ENCODE measurements around the gene CREB3L1.
A peak's percentile ranks its signal among the peaks of the same experiment; 100 is the strongest.

CREB3L1 gene

GRCh38 chr11:46359953-46360352 is 82.5 kb downstream of the CREB3L1 start:
- H3K27me3 ChIP-seq (ENCODE audit: low read length), result no peaks in the 10 kb centered on the region
- no peaks in the 10 kb centered on the region for H3K36me3 ChIP-seq (ENCODE audit: low read length)
- H3K9me3 ChIP-seq (ENCODE audit: insufficient read depth, low read length), result no peaks in the 10 kb centered on the region
- H2AFZ ChIP-seq (ENCODE audit: low read depth, low read length, severe bottlenecking), result no peak overlapping the region
- no peak overlapping the region for H3K27ac ChIP-seq (ENCODE audit: low read depth, low read length)
- no peak overlapping the region for H3K4me2 ChIP-seq (ENCODE audit: low read depth, low read length, poor library complexity, severe bottlenecking)
- H3K79me2 ChIP-seq (ENCODE audit: insufficient read depth, low read length), result peaks cover 10% of the 10 kb centered on the region; the same call in 1 of the 2 replicates
- no peak overlapping the region for H3K9ac ChIP-seq (ENCODE audit: low read length)
- TF ChIP-seq CTCF (IDR thresholded peaks at IDR 0.05; ENCODE audit: insufficient read depth, low read length, poor library complexity, severe bottlenecking), result no peak
- no peak for TF ChIP-seq EZH2phosphoT487 (conservative IDR thresholded peaks at IDR 0.05; ENCODE audit: low read length)
- no peak overlapping the region for H3K4me3 ChIP-seq (ENCODE audit: insufficient read depth, low read length, poor library complexity, severe bottlenecking)
- no peaks in the 10 kb centered on the region for H3K9me2 ChIP-seq (replicated peaks; ENCODE audit: insufficient read depth, low read length)
- no peaks in the 10 kb centered on the region for H4K20me1 ChIP-seq (ENCODE audit: low read depth, low read length)
- H3F3A ChIP-seq (ENCODE audit: insufficient read depth), result no peaks in the 10 kb centered on the region

- H3F3A ChIP-seq (ENCODE audit: insufficient read depth), result no peaks in the 10 kb centered on the region
- no peak overlapping the region for H3K27ac ChIP-seq (ENCODE audit: low read depth, low read length)
- H3K27me3 ChIP-seq (ENCODE audit: low read length), result no peaks in the 10 kb centered on the region
- H3K9ac ChIP-seq (ENCODE audit: low read length), result 0 out of 2 replicates have a peak overlapping the region, but pooled peaks have one; percentile 2
- H3K36me3 ChIP-seq (ENCODE audit: low read length), result no peaks in the 10 kb centered on the region
- no peaks in the 10 kb centered on the region for H4K20me1 ChIP-seq (ENCODE audit: low read depth, low read length)
- peaks cover 10% of the 10 kb centered on the region; the same call in 1 of the 2 replicates for H3K79me2 ChIP-seq (ENCODE audit: insufficient read depth, low read length)
- TF ChIP-seq CTCF (IDR thresholded peaks at IDR 0.05; ENCODE audit: insufficient read depth, low read length, poor library complexity, severe bottlenecking) (no peak), EZH2phosphoT487 (conservative IDR thresholded peaks at IDR 0.05; ENCODE audit: low read length) (no peak)
- no peaks in the 10 kb centered on the region for H3K9me3 ChIP-seq (ENCODE audit: insufficient read depth, low read length)
- H2AFZ ChIP-seq (ENCODE audit: low read depth, low read length, severe bottlenecking), result no peak overlapping the region
- no peaks in the 10 kb centered on the region for H3K9me2 ChIP-seq (replicated peaks; ENCODE audit: insufficient read depth, low read length)
- no peak overlapping the region for H3K4me3 ChIP-seq (ENCODE audit: insufficient read depth, low read length, poor library complexity, severe bottlenecking)
- H3K4me2 ChIP-seq (ENCODE audit: low read depth, low read length, poor library complexity, severe bottlenecking), result no peak overlapping the region
Measured at GRCh38 chr11:46360878-46361277, 83.4 kb downstream of the CREB3L1 start.

- no peaks in the 10 kb centered on the region for H3F3A ChIP-seq (ENCODE audit: insufficient read depth)
- H3K27me3 ChIP-seq (ENCODE audit: low read length), result no peaks in the 10 kb centered on the region
- H3K79me2 ChIP-seq (ENCODE audit: insufficient read depth, low read length), result peaks cover 10% of the 10 kb centered on the region; the same call in 1 of the 2 replicates
- H3K27ac ChIP-seq (ENCODE audit: low read depth, low read length), result no peak overlapping the region
- H3K36me3 ChIP-seq (ENCODE audit: low read length), result no peaks in the 10 kb centered on the region
- TF ChIP-seq CTCF (IDR thresholded peaks at IDR 0.05; ENCODE audit: insufficient read depth, low read length, poor library complexity, severe bottlenecking), result no peak
- TF ChIP-seq EZH2phosphoT487 (conservative IDR thresholded peaks at IDR 0.05; ENCODE audit: low read length), result no peak
- H4K20me1 ChIP-seq (ENCODE audit: low read depth, low read length), result no peaks in the 10 kb centered on the region
- no peaks in the 10 kb centered on the region for H3K9me3 ChIP-seq (ENCODE audit: insufficient read depth, low read length)
- no peaks in the 10 kb centered on the region for H3K9me2 ChIP-seq (replicated peaks; ENCODE audit: insufficient read depth, low read length)
- no peak overlapping the region for H3K4me2 ChIP-seq (ENCODE audit: low read depth, low read length, poor library complexity, severe bottlenecking)
- H2AFZ ChIP-seq (ENCODE audit: low read depth, low read length, severe bottlenecking), result no peak overlapping the region
- H3K4me3 ChIP-seq (ENCODE audit: insufficient read depth, low read length, poor library complexity, severe bottlenecking), result no peak overlapping the region
- 0 out of 2 replicates have a peak overlapping the region, but pooled peaks have one; percentile 2 for H3K9ac ChIP-seq (ENCODE audit: low read length)
Measured at GRCh38 chr11:46361283-46362155, 84.1 kb downstream of the CREB3L1 start.
